Measurements from ENCODE around the gene CNDP2.

- TF ChIP-seq CTCF (conservative IDR thresholded peaks at IDR 0.05; ENCODE audit: low read depth, low read length): no peak
- TF ChIP-seq EZH2 (IDR thresholded peaks at IDR 0.05; ENCODE audit: low read length, unreplicated experiment): no peak
- TF ChIP-seq EZH2phosphoT487 (IDR thresholded peaks at IDR 0.05; ENCODE audit: borderline replicate concordance, low read length): no peak
Measured at GRCh38 chr18:74570266-74570665, 74.1 kb downstream of the CNDP2 start.
